ENCODE measurements around the gene MAP7. TPM values are rescaled to one million over a fixed set of nuclear protein-coding genes. Genes with fewer than 3 reads are reported as not detected.

Gene MAP7
- total and polyA plus RNA-seq, 9 of the 15 experiments (the other 6 are each of a cell fraction or from before 2014, with no cell fraction given) = 0.76 to 7.7 (median 3.9) TPM

- TF ChIP-seq ZFP30 (CRISPR knock-in tag; IDR thresholded peaks at IDR 0.05; ENCODE audit: borderline replicate concordance) (no peak), ZNF77 (CRISPR knock-in tag; IDR thresholded peaks at IDR 0.05) (no peak), PATZ1 (CRISPR knock-in tag; IDR thresholded peaks at IDR 0.05; ENCODE audit: borderline replicate concordance) (no peak), MED1 (CRISPR knock-in tag; IDR thresholded peaks at IDR 0.05; ENCODE audit: borderline replicate concordance) (no peak)
Measured at GRCh38 chr6:136523196-136523595, 27.0 kb downstream of the MAP7 start (continued).

- FAIRE-seq (no peak), DNase-seq (ENCODE audit: extremely low read depth in 1 of 4, low spot score in 3 of 4) (no peak), ATAC-seq (no peak)
- POLR2A ChIA-PET = no interaction called here
- no peak overlapping the region for H3K9ac ChIP-seq (ENCODE audit: insufficient read depth in 1 of 2, low read depth in 2 of 2, low read length in 2 of 2)
- BruUV-seq (replicated peaks) = no TSS peak
- 0 out of 5 replicates have a peak, but pooled peaks cover 0 to 3% of the 10 kb centered on the region in 2 experiments for H3K4me1 ChIP-seq (replicated peaks in 1 of 2; ENCODE audit: control insufficient read depth in 2 of 2, insufficient read depth in 2 of 2, low read length in 2 of 2)
- no peak overlapping the region for H3K4me2 ChIP-seq (ENCODE audit: insufficient read depth, low read length)
- CTCF ChIA-PET (ENCODE audit: low intra/inter-chr PET ratio) = interaction anchor here (0.6 kb wide), 1 partner anchor 671 kb away, joined by 3 read pairs; no protein-coding TSS in a partner anchor
- H3K36me3 ChIP-seq (ENCODE audit: control insufficient read depth, insufficient read depth, low read length) = no peaks in the 10 kb centered on the region
- H3K27ac ChIP-seq (ENCODE audit: extremely low read depth, low read depth, low read length) = no peak overlapping the region
- H3K9me1 ChIP-seq (ENCODE audit: control insufficient read depth, insufficient read depth, low read length) = no peaks in the 10 kb centered on the region
- no peak overlapping the region for H3K4me3 ChIP-seq
- H4K20me1 ChIP-seq (replicated peaks; ENCODE audit: control insufficient read depth, insufficient read depth, low read length) = no peaks in the 10 kb centered on the region
- 8% methylated on average over 3 of the region's 3 CpGs for WGBS (ENCODE audit: insufficient coverage, low coverage, missing lambda C conversion rate)
- H3K9me3 ChIP-seq (replicated peaks; ENCODE audit: control insufficient read depth, insufficient read depth, low read depth, low read length) = no peaks in the 10 kb centered on the region
- intact Hi-C loops (cut with micrococcal nuclease) = no loop called here
- H3K27me3 ChIP-seq (ENCODE audit: control insufficient read depth in 2 of 2, insufficient read depth in 2 of 2, low read length in 2 of 2) = peaks cover 0 to 15% of the 10 kb centered on the region in 2 experiments; a peak in 3 of 5 replicates
- in situ Hi-C loops (cut with MboI) = no loop called here
- no peaks in the 10 kb centered on the region for H3K79me2 ChIP-seq (ENCODE audit: control insufficient read depth, insufficient read depth, low read length)
- TF ChIP-seq ZFP36 (IDR thresholded peaks at IDR 0.05; ENCODE audit: low read depth, low read length, partially characterized antibody) (no peak), ATF1 (CRISPR knock-in tag; IDR thresholded peaks at IDR 0.05) (no peak), ATF1 (tag; IDR thresholded peaks at IDR 0.05) (no peak), ZHX1 (conservative IDR thresholded peaks at IDR 0.05; ENCODE audit: low read length) (no peak), ZNF511 (CRISPR knock-in tag; IDR thresholded peaks at IDR 0.05) (no peak), RBFOX2 (IDR thresholded peaks at IDR 0.05; ENCODE audit: low read depth, low read length) (no peak)
- no peak overlapping the region for H2AFZ ChIP-seq (ENCODE audit: low read depth, low read length)
Measured at GRCh38 chr6:136522636-136523035, 27.6 kb downstream of the MAP7 start.
